GM19438 (cell line): Measurements from ENCODE around the gene MAP3K20.
A peak's percentile ranks its signal among the peaks of the same experiment; 100 is the strongest.
"Not testable (repeated sequence)": the region's sequence is repeated elsewhere in the genome, so short reads cannot be mapped to it uniquely, and the experiment has no call there.

ENCODE experiments used
- ATAC-seq: cut with Tn5 transposase; IDR thresholded peaks from one replicate; pipeline ENCODE4 v1.9.1; 2021; ENCODE audit warnings: low read depth; ENCODE audit not compliant: unreplicated experiment

The MAP3K20 gene

DNA sequence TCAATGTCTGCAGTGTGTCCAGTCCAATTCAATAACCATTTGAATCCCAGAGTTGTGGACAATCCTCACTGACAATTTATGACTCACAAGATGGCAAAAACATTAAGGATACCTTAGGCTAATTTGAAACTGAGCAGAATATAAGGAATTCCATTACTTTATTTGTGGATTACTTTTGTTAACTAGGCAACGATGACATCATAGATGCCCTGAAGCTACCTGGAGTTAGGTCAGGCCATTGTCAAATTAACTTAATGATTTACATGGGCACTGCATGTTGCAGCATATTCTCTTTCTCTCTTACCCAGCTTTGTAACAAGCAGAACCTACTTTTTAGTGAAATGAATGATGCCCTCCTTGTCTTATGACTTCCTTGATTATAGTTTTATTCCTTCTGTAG, 179.0 kb downstream of the MAP3K20 start:
- ATAC-seq: no peak

DNA sequence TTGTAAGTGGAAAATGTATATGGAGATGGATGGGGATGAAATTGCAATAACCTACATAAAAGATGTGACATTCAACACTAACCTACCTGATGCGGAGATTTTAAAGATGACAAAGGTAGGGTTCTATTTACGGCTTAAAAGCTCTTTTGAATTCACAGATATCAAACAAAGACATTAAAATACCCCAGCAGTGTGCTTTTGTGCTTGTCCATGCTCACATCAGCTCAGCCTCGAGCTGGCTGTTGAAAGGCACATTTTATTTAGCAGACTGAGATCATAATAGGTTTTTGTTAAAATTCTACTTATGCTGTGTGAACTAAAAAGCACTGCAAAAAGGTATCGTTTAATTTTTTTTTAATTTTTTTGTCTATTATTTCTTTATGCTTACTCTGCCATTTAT, 183.1 kb downstream of the MAP3K20 start:
- no peak for ATAC-seq

DNA sequence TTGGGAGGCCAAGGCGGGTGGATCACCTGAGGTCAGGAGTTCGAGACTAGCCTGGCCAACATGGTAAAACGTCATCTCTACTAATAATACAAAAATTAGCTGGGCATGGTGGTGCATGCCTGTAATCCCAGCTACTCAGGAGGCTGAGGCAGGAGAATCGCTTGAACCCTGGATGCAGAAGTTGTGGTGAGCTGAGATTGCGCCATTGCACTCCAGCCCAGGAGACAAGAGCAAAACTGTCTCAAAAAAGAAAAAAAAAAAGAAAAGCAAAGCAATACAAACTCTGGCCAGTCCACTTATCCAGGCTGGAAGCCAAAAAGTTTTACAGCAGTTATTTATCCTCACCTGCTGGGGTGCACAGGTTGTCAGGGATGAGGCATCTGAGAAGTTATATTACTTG, 186.7 kb downstream of the MAP3K20 start:
- not testable (repeated sequence) for ATAC-seq

DNA sequence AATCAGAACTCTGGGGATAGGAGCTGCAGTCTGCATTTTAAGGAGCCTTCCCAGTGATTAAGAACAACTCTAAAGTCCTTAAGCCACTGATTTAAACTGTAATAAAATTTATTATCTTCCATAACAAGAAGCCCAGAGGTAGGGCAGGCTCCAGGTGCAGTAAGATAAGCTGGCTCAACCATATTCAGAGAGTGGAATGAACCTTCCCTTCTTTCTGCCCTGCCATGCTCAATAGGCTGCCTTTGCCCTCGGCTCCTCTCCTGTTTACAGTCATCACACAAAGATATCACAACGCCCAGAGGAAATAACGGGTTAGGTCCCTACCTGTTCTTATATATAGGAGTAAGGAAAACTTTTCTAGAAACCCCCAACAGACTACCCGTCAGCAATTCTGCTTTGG, 188.5 kb downstream of the MAP3K20 start:
- ATAC-seq: no peak

DNA sequence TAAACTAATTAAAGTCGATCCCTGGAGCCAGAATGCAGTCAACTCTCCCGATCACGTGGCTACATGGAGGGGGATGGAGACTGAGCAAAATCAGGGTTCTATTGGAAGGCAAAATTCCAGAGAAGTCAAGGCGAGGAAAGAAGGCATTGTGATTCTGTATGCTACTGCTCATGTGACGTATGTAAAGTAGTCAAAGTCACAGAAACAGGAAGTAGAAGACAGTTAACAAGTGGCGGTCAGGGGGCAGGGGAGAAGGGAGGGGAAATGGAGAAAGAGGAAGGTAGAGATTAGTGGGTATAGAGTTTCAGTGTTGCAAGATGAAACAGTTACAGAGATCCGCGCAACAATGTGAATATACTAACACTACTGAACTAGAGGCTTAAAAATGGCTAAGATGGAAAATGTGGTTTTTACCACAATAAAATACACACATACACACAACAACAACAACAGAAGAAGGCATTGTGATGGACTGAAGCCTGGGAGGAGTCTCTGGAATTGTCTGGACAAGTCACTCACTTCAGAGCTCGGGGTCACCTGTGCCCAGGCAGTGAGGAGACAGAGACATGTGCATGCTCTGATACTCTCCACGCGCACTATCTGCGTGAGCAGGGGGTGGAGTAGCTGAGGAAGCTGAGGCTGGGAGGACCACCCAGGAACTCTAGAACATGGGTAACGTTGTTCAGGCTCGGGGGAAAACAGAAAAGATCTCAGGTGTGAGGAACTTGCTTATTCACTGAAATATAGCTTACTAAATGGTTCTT, 189.1 kb downstream of the MAP3K20 start:
- peak; percentile 90 for ATAC-seq

DNA sequence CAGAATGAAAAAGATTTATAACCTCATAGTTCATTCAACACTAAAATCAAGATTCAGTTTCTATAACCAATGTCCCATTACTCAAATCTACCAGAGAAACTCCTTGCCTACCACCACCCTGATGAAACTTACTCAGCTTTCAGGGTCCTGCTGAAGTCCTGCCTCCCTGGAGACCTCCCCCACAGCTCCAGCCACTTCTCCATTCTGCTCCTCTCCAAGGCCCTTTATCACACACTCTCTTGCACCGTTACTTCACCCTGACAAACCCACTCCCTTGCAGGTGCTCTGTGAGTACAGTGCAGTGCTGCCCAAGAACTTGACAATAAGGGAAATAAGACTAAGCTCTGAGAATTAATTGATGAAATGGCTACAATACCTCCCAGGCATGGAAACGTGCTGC, 195.5 kb downstream of the MAP3K20 start:
- ATAC-seq: no peak

DNA sequence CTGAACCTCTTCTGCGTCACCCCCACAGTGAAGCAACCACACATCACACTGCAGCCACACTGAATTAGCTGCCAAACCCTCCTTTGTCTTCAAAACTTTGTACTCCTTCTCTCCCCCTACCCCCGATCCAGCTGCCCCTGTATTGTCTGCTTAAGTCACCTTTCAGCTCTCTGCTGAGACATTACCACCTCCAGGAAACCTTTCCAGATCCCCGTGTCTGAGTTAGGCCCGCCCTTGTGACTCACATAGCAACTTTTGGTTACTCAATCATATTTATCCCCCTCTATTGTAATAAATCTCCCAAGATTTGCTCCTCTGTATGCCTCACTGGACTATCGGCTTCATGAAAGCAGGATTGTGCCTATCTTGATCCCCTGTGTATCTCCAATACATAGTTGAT, 196.2 kb downstream of the MAP3K20 start:
- no peak for ATAC-seq

DNA sequence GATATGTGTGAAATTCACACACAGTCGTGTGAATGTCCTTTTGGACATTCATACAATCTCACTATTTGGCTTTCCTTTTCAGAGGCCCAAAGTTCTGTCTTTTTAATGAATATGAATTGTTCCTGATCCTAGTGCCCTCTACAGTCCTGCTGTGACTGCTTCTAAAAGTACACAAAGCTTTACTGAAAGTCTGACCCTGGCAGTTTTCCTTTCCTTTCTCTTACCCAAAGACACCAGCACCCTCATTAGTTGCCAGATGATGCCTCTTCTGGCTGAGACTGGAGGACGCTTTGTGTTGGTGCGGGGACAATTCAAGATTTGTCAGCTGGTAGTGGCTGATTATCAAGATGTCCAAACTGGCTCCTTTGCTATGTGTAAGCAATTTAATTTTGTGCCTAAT, 197.2 kb downstream of the MAP3K20 start:
- no peak for ATAC-seq

DNA sequence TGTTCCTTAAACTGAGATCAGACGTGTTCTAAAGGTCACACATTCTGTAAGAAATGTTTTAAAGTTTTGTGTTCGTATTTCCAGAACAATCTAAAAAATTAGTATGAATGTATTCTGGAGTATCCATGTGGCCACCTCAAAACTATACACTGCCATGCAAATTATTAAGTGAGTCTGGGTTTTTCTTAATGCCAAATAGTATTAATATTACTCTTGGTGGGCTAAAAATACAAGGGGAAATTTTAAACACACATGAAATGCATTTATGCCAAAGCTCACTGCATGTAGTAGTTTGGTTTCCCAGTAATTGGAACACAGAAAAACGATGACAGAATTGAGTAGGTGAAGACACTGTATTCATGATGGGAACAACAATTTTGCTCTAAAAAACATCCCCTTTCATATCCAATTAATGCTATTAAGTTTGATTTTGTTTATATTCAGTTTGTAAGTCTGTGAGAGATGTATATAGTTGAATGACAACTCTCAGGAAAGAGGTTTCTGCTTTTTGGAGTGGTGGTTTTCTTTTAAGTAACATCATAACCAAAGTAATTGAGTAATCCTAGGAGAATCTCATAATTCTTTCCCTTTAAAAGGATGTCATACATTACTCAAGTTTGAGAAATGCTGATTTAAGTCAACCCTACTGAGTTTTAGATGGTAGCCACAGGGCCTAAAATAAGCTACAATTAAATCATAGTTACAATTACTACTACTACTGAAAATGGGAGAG, 203.3 kb downstream of the MAP3K20 start:
- no peak for ATAC-seq

DNA sequence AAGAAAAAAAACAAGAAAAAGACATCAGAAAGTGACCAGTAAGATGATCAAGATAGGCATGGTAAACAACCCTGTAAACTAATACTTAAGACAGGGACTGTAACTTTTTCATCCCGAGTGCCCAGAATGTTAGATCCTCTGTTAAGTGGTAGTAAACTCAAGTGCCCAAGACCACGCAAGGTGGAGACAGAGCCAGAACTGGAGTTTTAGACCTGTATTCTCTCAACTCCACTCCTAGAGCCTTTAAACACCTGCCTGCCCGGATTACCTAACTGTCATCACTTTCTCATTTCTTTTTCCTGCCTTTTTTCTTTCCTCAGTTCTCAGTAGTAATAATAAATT, 203.9 kb downstream of the MAP3K20 start:
- ATAC-seq: no peak

DNA sequence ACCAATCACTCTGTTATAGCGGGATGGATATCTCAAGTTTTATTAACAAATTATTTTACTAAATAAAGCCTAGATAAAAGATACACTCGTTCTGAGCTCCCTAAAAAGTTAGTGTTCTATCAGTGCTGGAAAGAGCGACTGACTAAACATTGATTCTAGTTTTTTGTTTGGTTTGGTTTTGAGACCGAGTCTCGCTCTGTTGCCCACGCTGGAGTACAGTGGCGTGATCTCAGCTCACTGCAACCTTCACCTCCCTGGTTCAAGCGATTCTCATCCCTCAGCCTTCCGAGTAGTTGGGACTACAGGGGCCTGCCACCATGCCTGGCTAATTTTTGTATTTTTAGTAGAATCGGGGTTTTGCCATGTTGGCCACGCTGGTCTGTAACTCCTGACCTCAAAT, 205.2 kb downstream of the MAP3K20 start:
- no peak for ATAC-seq

DNA sequence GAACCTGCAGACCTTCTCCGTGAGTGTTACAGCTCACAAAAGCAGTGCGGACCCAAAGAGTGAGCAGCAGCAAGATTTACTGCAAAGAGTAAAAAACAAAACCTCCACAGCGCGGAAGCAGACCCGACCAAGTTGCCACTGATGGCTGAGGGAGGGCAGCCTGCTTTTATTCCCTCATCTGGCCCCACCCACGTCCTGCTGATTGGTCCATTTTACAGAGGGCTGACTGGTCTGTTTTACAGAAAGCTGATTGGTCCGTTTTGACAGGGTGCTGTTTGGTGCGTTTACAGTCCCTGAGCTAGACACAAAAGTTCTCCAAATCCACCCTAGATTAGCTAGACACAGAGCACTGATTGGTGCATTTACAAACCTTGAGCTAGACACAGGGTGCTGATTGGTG, 206.3 kb downstream of the MAP3K20 start:
- ATAC-seq: not testable (repeated sequence)

DNA sequence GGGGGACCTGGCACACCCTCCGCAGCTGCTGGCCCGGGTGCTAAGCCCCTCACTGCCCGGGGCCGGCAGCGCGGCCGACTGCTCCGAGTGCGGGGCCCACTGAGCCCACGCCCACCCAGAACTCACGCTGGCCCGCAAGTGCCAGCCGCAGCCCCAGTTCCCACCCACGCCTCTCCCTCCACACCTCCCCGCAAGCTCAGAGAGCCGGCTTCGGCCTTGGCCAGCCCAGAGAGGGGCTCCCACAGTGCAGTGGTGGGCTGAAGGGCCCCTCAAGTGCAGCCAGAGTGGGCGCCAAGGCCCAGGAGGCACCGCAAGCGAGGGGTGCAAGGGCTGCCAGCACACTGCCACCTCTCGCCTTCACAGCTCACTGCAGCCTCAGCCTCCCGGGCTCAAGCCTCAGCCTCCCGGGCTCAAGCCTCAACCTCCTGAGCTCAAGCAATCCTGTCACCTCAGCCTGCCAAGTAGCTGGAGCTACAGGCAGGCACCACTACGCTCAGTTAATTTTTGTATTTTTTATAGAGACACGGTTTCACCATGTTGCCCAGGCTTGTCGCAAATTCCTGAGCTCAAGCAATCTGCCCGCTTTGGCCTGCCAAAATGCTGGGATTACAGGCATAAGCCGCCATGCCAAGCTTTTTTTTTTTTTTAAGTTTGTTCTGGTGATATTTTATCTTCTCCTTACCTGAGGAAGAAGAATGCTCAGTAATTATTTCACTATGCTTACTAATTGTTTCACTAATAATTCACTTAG, 207.3 kb downstream of the MAP3K20 start:
- no peak for ATAC-seq

DNA sequence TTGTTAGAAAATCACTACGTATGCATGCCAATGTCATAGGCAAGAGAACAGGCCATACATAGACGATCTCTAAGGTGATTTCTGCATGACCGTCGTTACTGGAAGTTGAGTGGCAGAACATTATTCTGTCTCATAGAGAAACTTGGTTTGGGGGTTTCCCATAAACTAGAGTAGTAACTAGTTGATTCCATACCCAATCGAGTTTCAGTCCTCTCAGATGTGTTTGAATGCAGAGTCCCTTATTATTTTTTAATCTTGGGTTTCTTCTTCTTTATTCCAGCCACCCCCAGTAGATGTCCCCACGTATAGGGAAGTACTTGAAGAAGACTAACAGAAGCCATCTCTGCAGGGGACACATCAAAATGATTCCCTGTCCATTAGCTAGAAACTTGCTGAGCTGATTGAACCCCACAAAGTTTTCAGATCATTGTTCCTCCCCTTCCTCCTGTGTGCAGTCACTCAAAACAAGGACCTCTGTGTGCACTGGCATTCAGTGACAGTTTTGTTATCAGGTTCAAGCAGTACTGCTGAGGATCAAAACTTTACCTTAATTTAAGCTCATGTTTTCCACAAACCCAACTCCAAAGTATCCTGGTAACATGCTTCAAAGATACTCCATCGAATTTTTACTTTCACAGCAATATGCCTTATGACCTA, 210.6 kb downstream of the MAP3K20 start:
- ATAC-seq: no peak

DNA sequence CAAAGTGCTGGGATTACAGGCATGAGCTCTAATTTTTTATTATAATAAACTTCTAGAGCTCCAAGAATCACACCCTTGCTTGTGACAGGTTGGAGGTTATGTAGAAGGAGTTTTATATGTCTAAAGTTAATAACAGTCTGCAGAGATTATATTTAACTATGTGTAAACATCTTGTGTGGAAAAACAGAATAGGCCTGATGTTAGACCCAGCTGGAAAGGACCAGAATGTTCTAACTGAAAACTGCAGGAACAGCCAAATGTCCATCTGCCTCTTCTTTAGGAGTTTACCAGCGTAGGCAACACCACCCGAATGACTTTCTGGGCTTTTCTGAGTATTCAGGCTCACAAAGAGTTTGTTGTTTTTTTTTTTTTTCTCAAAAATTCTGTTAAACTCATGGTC, 211.9 kb downstream of the MAP3K20 start:
- no peak for ATAC-seq

DNA sequence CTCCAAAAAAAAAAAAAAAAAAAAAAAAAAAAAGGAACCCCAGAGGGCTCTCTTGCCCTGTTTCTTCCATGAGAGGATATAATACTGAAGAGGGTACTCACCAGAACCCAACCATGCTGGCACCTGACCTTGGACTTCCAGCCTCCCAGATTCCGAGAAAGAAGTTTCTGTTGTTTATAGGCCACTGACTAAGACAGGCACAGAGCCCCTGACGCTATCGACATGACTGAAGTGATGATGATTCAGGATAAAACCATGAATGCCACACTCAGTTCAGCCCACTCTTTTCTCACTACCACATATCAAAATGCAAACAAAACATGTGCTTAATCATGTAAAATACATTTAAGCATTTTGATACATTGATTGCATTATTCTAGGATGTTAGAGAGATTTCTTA, 212.9 kb downstream of the MAP3K20 start:
- ATAC-seq: no peak

DNA sequence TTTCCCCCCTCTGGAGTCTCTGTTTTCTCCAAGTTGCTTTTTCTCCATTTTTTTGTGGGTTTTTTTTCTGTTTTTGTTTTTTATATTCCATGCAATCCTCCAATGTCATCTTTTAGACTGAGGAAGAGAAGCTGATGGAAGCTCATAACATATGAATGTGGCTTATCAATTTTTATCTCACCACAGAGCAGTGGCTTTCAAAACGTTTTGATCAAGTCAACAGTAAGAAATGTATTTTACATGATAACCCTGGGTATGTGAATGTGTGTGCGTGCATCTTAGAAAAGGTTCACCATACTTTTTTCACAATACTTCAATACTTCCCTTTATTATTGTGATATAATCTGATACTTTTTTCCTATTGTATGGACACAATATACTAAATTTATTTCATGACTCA, 214.4 kb downstream of the MAP3K20 start:
- no peak for ATAC-seq

DNA sequence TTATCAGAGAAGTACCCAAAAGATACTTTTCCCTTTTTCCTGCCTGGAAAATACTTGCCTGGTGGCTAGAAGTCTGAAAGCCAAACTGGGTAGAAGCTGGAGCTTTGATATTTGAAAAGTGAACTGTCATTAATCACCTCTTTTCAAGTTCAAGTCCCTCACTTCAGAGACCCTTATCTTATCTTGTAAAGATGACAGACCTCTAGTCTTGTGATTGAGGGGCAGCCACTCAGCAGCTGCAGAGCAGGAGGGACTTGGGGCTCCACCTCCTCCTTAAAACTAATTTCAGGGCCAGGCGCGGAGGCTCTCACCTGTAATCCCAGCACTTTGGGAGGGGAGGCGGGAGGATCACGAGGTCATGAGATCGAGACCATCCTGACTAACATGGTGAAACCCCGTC, 214.9 kb downstream of the MAP3K20 start:
- no peak for ATAC-seq

DNA sequence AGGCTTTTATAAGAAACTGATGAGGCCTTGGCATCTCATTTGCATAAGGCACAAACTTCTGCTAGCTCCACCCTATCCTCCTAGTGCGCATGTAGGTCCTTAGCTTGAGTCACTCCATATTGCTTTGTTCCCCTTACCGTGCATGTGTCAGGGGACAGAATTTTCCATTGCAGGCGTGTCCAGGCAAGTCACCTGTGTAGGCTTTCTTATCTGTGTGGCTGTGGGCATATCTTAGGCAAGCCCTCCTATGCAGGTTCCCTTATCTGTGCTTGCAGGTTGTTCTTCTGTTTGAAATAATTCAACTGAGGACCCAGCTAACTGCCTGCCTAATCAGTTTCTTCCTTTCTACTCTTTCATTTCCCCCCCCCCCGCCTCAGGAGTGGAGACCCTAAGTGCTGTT, 215.8 kb downstream of the MAP3K20 start:
- no peak for ATAC-seq

DNA sequence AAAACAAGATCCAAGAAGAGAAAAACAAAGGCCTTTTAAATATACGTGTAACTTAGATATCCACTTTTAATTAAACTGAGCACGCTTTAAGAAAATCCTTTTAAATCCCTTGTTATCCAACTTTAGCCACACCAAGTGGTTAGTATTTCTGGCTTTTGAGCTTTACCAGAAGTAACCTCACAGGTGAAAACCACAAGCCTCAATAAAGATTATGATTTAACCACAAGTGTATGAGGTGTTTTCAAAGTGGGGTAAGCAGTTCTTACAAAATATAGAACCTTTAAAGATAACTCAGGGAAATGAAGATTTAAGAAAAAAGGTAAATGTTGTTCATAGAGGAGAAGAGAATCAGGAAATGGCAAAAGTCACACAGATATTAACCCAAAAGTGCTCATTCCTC, 220.6 kb downstream of the MAP3K20 start:
- no peak for ATAC-seq

DNA sequence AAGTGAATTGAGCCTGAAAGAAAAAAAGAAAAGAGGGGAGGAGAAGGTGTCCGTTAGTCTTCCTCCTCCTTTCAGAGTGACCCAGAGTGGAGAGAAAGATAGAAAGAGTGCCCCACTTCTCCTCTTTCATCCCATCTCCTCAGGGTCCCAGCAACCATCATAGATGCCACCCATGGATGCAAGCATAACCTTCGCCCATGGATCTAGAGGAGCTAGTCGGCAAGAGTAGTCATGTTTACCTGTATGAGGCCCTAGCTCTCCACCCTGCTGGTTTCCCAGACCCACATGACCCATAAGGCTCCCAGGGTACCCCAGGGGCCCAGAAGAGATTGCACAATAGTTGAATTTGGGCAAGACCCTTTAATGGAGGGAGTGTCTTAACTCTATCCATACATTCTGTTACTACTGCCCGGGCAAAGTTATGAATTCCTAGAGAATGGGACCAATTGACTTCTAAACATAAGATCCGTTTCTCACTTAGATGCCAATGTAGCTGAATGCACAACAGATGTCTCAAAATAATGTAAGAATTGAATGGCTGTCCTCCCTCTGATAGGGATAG, 223.0 kb downstream of the MAP3K20 start:
- no peak for ATAC-seq
